Stimulated activated CD8-positive, alpha-beta memory T cell treated with anti-CD3 and anti-CD28 coated beads, Interleukin-12 subunit alpha, Interleukin-12 subunit beta, amount 100 ng/mL, for 1 hour (primary cell): ENCODE data around the gene CAPN11.
"Not testable (repeated sequence)": the region's sequence is repeated elsewhere in the genome, so short reads cannot be mapped to it uniquely, and the experiment has no call there.

Source experiments
- DNase-seq: peaks from one replicate; pipeline ENCODE4 v3.0.0-alpha.2; 2020; ENCODE audit warnings: low read depth

The CAPN11 gene

DNA sequence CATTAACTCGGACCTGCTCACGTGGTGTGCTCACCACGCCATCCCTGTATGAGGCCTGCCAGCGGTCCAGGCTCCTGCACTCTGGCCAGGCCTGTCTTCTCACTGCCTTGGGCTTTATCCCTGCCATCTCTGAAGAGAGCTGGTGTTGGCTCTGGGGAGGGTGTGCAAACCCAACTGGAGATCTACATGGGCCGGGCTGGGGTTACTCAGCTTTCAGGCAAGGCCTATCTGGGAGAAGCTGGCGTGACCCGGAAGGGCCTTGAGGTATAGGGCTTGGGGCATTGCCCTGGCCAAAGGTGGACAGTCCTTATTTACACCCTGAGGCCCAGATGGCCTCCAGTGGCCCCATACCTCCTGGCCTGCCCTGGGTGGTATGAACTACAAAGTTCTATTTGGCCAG lies 69.8 kb downstream of the CAPN11 start:
- no peak for DNase-seq

DNA sequence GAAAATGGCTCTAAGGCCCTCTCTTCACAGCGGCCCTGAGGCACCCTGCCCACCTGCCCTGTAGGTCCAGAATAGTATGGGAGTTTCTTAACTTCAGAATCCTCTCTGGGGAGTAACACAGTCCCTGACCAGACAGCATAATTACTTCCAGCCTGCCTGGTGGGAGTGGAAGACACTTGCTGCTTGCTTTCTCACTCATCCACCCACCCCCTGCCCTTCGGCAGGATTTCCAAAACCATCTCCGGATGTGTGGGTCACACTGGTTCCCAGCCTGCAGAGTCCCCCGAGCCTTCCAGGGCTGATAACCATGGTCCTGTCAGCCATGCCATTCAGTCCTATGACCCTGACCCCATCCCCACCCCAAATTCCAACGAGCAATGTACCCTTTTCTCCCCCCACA lies 70.2 kb downstream of the CAPN11 start:
- DNase-seq, result no peak

DNA sequence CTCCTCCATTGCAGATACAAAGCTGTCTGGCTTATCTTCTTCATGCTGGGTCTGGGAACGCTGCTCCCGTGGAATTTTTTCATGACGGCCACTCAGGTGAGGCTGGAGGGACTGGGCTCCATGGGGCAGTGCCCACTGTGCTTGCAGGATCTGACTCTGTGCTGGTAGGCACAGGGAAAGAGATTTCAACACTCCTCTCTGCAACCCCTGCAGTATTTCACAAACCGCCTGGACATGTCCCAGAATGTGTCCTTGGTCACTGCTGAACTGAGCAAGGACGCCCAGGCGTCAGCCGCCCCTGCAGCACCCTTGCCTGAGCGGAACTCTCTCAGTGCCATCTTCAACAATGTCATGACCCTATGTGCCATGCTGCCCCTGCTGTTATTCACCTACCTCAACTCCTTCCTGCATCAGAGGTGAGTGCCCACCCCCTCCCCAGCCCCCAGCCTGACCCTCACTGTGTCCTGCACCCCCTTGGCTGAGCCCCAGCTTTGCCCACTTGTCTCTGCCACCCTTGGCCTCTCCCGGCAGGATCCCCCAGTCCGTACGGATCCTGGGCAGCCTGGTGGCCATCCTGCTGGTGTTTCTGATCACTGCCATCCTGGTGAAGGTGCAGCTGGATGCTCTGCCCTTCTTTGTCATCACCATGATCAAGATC lies 70.9 kb downstream of the CAPN11 start:
- no peak for DNase-seq

DNA sequence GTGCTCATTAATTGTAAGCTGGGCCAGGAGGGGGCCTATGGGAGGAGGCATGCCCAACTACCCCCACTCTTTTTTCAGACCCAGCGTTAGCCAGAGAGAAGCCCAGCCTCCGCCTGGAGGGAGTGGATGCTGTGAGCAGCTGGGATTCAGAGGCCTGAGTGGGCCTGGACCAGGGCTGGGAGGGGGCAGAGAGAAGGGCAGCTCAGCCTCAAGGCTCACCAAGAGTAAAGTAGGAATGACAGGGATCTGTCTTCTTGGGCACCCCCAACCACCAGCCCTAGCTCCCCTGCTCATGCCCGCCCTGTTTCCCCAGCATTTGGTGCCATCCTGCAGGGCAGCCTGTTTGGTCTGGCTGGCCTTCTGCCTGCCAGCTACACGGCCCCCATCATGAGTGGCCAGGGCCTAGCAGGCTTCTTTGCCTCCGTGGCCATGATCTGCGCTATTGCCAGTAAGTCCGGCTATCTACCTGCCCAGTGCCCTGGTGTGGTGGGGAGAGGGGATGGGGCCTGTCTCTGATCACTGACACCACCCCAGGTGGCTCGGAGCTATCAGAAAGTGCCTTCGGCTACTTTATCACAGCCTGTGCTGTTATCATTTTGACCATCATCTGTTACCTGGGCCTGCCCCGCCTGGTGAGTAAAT lies 71.5 kb downstream of the CAPN11 start:
- no peak for DNase-seq

DNA sequence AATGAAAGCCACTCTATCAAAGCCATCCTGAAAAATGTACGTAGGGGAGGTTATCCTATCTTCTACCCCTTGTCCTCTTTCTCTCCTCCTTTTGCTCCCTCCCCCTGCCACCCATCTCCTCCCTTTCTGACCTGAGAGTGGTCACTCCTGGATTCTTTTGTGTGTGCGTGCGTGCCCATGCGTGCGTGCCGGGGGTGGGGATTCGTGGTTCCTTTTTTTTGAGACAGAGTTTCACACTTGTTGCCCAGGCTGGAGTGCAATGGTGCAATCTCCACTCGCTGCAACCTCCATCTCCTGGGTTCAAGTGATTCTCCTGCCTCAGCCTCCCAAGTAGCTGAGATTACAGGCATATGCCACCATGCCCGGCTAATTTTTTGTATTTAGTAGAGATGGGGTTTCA lies 72.8 kb downstream of the CAPN11 start:
- not testable (repeated sequence) for DNase-seq

DNA sequence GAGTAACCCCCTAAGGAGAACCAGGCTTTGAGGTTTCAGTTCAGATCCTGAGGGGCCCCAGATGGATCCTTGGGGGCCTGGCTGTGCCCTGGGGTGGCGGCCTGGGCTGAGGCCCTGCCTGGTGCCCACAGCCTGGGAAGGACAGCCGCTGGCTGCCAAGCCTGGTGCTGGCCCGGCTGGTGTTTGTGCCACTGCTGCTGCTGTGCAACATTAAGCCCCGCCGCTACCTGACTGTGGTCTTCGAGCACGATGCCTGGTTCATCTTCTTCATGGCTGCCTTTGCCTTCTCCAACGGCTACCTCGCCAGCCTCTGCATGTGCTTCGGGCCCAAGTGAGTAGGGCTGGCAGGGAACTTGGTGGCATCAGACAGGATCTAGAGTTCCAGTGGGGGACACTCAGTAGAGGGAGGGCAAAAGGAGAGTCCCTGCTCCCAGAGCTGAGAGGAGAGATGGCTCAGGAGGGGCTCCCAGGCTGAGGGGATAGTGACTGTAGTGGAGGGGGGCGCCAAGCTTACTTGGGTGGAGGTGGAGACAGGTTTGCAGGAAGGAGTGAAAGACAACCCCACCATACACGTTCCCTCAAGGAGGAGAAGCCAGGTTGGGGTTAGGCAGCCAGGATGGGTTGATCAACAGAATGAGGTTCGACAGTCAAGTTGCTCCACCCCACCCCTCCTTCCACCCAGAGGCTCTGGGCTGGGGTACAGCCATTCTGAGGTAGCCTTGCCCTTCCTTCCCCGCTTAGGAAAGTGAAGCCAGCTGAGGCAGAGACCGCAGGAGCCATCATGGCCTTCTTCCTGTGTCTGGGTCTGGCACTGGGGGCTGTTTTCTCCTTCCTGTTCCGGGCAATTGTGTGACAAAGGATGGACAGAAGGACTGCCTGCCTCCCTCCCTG lies 74.3 kb downstream of the CAPN11 start:
- no peak for DNase-seq

DNA sequence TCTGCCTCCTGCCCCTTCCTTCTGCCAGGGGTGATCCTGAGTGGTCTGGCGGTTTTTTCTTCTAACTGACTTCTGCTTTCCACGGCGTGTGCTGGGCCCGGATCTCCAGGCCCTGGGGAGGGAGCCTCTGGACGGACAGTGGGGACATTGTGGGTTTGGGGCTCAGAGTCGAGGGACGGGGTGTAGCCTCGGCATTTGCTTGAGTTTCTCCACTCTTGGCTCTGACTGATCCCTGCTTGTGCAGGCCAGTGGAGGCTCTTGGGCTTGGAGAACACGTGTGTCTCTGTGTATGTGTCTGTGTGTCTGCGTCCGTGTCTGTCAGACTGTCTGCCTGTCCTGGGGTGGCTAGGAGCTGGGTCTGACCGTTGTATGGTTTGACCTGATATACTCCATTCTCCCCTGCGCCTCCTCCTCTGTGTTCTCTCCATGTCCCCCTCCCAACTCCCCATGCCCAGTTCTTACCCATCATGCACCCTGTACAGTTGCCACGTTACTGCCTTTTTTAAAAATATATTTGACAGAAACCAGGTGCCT lies 75.0 kb downstream of the CAPN11 start:
- no peak for DNase-seq
